Fibroblast of the aortic adventitia (primary cell): ENCODE results near the gene JAGN1. TPM values are rescaled to one million over a fixed set of nuclear protein-coding genes. Genes with fewer than 3 reads are reported as not detected.

Source experiments
- DNase-seq: peaks from one replicate; pipeline ENCODE4 v3.0.0-alpha.2; 2010; ENCODE audit warnings: low read depth
- H3K4me3 ChIP-seq: 2 replicates; pipeline ENCODE4 v1.5.1; 2011; ENCODE audit warnings: low read depth, mild to moderate bottlenecking, control low read depth, low read length, moderate library complexity
- total RNA-seq: library from RNA; depleted of rRNA; stranded (reverse); fragments of >200 nt; gene quantifications from 2 replicates; pipeline ENCODE4 v1.2.3, GENCODE V29; 2012; ENCODE audit warnings: low replicate concordance
- TF ChIP-seq, protein P1 (sequence below): IDR thresholded peaks from 2 replicates; pipeline ENCODE4 v1.5.1; 2011; ENCODE audit warnings: mild to moderate bottlenecking, low read length, control low read depth, inconsistent platforms; ENCODE audit not compliant: insufficient read depth

The JAGN1 gene
- total RNA-seq, 1 donor = 25.8 TPM

DNA sequence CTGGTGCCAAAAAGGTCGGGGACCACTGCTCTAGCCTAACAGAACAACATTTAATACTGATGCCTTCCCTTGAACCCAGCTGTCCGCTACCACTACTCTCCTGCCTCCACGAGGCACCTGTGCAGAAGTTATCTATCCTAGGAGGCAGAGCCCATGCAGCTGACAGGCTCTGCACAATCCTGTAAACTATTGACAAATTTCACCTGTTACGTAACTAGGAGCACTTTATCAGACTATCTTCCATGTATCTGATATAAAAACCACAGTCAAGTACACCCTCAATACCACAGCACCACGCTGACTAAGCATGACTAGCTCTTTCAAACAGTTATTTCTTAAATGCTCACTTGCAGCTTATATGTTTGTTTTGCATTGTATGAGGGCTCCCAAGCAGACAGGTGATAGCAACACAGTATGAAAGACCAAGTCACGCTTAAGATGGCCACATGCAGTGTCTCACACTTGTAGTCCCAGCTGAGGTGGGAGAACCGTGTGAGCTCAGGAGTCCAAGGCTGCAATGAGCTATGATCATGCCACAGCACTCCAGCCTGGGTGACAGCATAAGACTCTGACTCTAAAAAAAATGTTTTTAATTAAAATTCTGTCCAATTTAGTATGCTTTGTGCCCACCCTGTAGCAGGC lies 22.0 kb downstream of the JAGN1 start:
- H3K4me3 ChIP-seq = no peak overlapping the region
- TF ChIP-seq, protein P1, sequence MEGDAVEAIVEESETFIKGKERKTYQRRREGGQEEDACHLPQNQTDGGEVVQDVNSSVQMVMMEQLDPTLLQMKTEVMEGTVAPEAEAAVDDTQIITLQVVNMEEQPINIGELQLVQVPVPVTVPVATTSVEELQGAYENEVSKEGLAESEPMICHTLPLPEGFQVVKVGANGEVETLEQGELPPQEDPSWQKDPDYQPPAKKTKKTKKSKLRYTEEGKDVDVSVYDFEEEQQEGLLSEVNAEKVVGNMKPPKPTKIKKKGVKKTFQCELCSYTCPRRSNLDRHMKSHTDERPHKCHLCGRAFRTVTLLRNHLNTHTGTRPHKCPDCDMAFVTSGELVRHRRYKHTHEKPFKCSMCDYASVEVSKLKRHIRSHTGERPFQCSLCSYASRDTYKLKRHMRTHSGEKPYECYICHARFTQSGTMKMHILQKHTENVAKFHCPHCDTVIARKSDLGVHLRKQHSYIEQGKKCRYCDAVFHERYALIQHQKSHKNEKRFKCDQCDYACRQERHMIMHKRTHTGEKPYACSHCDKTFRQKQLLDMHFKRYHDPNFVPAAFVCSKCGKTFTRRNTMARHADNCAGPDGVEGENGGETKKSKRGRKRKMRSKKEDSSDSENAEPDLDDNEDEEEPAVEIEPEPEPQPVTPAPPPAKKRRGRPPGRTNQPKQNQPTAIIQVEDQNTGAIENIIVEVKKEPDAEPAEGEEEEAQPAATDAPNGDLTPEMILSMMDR = no peak
- peak; percentile 85 for DNase-seq

DNA sequence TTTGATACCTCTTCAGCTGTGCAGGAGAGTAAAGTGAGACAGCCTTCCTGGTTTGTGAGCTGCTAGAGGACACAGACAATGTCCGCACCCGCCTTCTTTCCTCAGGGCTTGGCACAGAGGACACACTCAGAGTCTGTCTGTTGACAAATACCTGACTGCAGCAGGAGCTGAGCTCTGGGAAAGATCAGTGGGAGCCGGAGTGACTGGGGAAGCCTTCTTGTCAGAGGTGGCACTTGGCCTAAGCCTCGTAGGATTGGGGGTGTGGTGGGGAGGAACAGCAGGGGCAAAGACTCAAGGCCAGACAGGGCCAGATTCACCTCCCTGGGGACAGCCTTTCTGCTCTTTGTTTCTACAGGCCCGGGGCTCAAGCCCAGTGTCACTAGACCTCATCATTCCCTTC lies 23.2 kb downstream of the JAGN1 start:
- no peak for DNase-seq
- H3K4me3 ChIP-seq = no peak overlapping the region
- TF ChIP-seq, protein P1 = no peak

DNA sequence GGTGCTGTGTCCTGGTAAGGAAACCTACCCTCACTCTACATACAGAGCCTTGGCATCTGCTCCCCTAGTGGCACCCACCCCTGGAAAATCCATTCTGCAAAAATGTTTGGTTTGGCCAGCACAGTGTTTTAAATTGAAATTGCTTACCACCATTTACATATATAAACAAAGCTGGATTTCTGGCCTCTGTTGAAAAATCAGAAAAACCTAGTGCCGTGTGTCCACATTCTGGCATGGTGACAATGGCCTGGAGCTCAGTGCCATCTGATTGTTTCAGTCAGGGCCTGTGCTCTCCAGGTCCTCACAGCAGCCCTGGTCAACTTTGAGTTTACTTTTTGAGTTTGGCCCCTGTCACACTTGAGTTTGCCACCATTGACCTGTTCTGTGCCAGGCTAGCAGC lies 23.6 kb downstream of the JAGN1 start:
- no peak overlapping the region for H3K4me3 ChIP-seq
- TF ChIP-seq, protein P1 = no peak
- DNase-seq = no peak

DNA sequence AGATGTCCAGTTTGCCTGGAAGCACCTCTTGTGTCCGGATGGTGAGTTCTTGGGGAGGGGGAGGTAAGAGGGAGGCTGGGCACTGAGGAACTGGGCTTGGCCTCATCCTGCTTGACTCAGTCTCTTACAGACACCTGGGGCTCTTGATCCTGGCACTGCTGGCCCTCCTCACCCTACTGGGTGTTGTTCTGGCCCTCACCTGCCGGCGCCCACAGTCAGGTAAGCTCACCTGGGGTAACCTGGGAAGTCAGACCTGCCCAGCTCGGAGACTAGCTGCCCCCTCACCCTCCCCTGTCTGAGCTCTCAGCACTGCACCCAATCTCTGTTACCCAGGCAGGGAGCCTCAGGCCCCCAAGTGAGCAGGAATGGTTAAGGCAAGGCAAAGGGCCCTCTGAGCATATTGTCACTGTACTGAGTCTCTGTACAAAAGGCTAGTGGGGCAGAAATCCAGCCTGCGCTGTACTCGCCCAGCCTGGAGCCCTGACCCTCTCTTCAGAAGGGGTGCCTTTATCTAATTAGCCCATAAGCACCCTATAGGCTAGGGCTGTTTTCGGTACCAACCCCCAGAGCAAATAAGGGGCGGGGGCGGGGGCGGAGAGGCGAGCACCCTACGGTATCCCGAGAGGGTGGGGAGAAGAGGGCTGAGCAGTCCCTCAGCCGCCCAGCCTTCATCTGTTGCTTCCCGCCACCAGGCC lies 24.3 kb downstream of the JAGN1 start:
- TF ChIP-seq, protein P1 = no peak
- DNase-seq = no peak
- H3K4me3 ChIP-seq = peak overlapping the region; percentile 60

DNA sequence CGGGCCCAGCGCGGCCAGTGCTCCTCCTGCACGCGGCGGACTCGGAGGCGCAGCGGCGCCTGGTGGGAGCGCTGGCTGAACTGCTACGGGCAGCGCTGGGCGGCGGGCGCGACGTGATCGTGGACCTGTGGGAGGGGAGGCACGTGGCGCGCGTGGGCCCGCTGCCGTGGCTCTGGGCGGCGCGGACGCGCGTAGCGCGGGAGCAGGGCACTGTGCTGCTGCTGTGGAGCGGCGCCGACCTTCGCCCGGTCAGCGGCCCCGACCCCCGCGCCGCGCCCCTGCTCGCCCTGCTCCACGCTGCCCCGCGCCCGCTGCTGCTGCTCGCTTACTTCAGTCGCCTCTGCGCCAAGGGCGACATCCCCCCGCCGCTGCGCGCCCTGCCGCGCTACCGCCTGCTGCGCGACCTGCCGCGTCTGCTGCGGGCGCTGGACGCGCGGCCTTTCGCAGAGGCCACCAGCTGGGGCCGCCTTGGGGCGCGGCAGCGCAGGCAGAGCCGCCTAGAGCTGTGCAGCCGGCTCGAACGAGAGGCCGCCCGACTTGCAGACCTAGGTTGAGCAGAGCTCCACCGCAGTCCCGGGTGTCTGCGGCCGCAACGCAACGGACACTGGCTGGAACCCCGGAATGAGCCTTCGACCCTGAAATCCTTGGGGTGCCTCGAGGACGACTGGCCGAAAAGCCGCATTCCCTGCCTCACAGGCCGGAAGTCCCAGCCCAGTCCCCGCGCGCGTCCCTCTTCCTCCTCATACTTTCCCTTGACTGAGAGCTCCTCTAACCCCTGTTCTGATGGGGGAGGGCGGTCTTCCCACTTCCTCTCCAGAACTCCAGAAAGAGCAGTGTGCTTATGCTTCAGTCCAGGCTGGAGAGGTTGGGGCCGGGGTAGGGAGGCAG lies 25.1 kb downstream of the JAGN1 start:
- peak; percentile 47 for DNase-seq
- TF ChIP-seq, protein P1 = peak; percentile 43
- peak overlapping the region; percentile 60 for H3K4me3 ChIP-seq

DNA sequence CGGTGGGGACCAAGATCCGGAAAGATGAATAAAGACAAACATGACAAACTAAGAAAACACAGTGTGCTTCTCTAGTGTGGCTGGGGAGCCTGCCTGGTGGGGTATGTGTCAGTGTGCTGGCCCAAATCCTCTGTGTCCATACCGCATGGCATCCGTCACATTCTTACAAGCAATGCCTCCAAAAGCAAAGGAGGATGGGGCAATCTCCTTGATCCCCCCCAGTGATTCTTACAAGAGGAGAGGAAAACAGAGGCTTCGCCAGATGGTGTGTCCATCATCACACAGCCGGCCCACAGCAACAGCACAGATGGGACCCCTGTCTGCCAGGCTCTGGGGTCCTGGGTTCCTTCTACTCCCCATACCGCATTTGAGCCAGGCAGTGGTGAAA lies 25.9 kb downstream of the JAGN1 start:
- H3K4me3 ChIP-seq = peak overlapping the region; percentile 72
- TF ChIP-seq, protein P1 = no peak
- peak; percentile 58 for DNase-seq
